AG08396 (cell line): ENCODE data around the gene CYB5A.
"Not testable (repeated sequence)": the region's sequence is repeated elsewhere in the genome, so short reads cannot be mapped to it uniquely, and the experiment has no call there.

Experiments used
- DNase-seq: peaks from one replicate; pipeline ENCODE4 v3.0.0; 2012; ENCODE audit warnings: low spot score, mixed read lengths

Gene CYB5A

GRCh38 chr18:74294526-74294925 is 2.8 kb upstream of the CYB5A start:
- no peak for DNase-seq

- DNase-seq, result not testable (repeated sequence)
Observed at GRCh38 chr18:74292982-74293381, 1.2 kb upstream of the CYB5A start.

- DNase-seq, result no peak
Observed at GRCh38 chr18:74292541-74292858, 737 bp upstream of the CYB5A start.

GRCh38 chr18:74291472-74291770 is 342 bp downstream of the CYB5A start:
- no peak for DNase-seq

GRCh38 chr18:74290794-74291471 is 830 bp downstream of the CYB5A start:
- no peak for DNase-seq

GRCh38 chr18:74290021-74290420 is 1.7 kb downstream of the CYB5A start:
- no peak for DNase-seq

- peak; percentile 17 for DNase-seq
Observed at GRCh38 chr18:74289137-74289536, 2.6 kb downstream of the CYB5A start.

- peak; percentile 6 for DNase-seq
Observed at GRCh38 chr18:74288730-74289129, 3.0 kb downstream of the CYB5A start.

GRCh38 chr18:74288041-74288440 is 3.7 kb downstream of the CYB5A start:
- no peak for DNase-seq

GRCh38 chr18:74286856-74287255 is 4.9 kb downstream of the CYB5A start:
- DNase-seq, result no peak

GRCh38 chr18:74286106-74286855 is 5.5 kb downstream of the CYB5A start:
- DNase-seq, result peak; percentile 16

- not testable (repeated sequence) for DNase-seq
Observed at GRCh38 chr18:74285583-74285982, 6.2 kb downstream of the CYB5A start.

- peak; percentile 1 for DNase-seq
Observed at GRCh38 chr18:74284980-74285355, 6.8 kb downstream of the CYB5A start.

- peak; percentile 1 for DNase-seq
Observed at GRCh38 chr18:74284191-74284979, 7.4 kb downstream of the CYB5A start.

- DNase-seq, result no peak
Observed at GRCh38 chr18:74283646-74284045, 8.1 kb downstream of the CYB5A start.

GRCh38 chr18:74282755-74283554 is 8.8 kb downstream of the CYB5A start:
- DNase-seq, result peak; percentile 14

GRCh38 chr18:74281980-74282754 is 9.6 kb downstream of the CYB5A start:
- DNase-seq, result peak; percentile 2

- DNase-seq, result no peak
Observed at GRCh38 chr18:74281011-74281979, 10.5 kb downstream of the CYB5A start.

GRCh38 chr18:74278983-74279382 is 12.8 kb downstream of the CYB5A start:
- no peak for DNase-seq

- no peak for DNase-seq
Observed at GRCh38 chr18:74278058-74278457, 13.7 kb downstream of the CYB5A start.
